ENCODE data around the gene RCN1.
A peak's percentile ranks its signal among the peaks of the same experiment; 100 is the strongest.

Gene RCN1

DNA sequence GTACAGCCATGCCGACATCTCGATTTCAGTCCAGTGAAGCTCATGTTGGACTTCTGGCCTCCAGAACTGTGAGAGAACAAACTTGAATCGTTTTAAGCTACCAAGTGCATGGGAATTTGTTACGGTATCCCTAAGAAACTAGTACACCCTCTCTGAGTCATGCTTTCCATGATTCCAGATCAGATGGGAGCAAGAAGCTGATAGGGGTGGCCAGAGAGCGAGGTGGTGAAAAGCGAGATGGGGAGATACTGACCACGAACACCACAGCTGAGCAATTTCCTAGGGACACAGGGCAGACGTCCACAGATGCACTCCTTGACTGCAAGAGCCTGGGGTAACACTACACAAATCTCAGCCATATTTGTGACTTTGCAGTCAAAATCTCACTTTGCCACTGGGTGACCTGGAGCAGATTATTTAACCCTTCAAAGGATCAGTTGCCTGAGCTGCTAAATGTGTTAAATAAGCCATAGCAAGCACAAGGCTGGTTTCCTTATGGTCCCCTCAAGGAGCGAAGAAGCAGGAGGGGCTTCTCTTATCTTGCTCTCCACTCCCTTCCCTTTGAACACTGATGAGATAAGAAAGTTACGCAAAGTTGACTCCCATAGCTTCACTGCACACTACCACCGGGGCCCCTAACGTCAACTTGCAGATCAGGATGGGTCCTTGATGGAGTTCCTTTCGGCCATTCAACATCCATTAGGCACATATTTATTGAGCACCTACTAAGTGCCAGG is 22.6 kb upstream of the RCN1 start:
- DNase-seq (ENCODE audit: extremely low read depth, low read depth), result no peak
- TF ChIP-seq, protein P1, sequence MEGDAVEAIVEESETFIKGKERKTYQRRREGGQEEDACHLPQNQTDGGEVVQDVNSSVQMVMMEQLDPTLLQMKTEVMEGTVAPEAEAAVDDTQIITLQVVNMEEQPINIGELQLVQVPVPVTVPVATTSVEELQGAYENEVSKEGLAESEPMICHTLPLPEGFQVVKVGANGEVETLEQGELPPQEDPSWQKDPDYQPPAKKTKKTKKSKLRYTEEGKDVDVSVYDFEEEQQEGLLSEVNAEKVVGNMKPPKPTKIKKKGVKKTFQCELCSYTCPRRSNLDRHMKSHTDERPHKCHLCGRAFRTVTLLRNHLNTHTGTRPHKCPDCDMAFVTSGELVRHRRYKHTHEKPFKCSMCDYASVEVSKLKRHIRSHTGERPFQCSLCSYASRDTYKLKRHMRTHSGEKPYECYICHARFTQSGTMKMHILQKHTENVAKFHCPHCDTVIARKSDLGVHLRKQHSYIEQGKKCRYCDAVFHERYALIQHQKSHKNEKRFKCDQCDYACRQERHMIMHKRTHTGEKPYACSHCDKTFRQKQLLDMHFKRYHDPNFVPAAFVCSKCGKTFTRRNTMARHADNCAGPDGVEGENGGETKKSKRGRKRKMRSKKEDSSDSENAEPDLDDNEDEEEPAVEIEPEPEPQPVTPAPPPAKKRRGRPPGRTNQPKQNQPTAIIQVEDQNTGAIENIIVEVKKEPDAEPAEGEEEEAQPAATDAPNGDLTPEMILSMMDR (IDR thresholded peaks at IDR 0.05; ENCODE audit: low read depth, low read length), result no peak

DNA sequence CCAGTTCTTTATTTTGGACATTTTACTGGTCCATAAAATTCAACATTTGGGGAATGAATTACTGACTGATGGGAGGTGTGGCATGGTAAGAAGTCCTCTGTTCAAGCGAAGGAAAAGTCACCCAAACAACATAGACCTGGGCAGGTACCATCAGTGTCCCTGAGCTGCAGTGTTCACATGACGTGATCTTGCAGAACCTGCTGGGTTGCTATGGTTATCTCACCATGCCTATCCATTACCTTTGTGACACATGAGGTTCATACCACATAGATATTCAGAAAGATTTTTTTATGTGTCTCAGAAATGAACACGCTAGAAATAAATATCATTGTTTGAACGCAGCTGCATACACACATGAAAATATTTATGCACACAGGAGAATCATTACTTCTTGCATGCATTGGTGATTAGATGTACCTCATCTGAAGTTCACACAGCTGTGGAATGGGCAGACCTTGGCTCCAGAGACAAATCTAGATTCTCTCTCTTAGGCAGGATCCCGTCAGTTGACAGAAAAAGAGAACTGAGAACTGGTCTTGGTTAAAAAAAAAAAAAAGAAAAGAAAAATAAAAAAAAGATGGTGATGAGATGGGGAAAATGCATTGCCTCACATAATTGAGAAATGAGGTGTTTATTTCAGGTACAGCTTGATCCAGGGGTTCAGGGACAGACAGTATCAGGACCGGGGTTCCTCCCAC is 21.4 kb upstream of the RCN1 start:
- no peak for DNase-seq (ENCODE audit: extremely low read depth, low read depth)

DNA sequence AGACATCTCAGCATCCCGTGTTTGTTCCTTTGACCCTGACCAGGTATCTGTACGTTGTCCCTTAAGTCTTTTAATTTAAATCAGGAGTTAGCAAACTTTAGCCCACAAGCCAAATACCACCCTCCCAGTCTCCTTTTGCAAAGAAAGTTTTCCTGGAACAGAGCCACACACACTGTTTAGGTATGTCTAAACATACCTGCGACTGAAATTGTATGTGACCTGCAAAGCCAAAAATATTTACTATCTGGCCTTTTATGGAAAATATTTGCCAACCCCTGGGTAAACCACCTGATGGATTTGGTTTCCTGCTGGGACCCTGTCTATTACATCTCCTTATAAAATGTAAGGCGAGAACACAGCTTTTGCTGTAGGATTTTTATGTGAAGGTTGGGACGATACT is 20.2 kb upstream of the RCN1 start:
- no peak for DNase-seq (ENCODE audit: extremely low read depth, low read depth)
- TF ChIP-seq, protein P1 (IDR thresholded peaks at IDR 0.05; ENCODE audit: low read depth, low read length), result no peak

More for the DNA sequence above, 21.4 kb upstream of the RCN1 start:
- TF ChIP-seq, protein P1 (IDR thresholded peaks at IDR 0.05; ENCODE audit: low read depth, low read length), result no peak

DNA sequence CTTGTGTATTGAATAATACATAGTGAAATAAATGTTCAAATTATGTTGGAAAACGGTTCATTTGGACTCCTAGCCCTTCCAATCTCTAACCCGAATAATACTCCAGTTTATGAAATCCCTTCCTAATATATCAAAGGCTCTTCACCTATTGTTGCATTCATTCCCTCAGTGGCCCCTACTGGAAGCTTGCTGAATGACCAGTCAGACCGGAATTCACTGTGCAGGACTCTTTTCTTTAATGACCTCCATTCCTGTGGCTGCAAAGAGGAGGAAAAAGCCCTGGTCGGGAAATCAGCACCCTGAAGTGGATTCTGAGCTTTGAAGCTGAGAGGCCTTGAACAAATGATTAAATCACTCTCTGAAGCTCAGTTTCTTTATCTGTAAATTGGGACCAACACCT is 19.1 kb upstream of the RCN1 start:
- TF ChIP-seq, protein P1 (IDR thresholded peaks at IDR 0.05; ENCODE audit: low read depth, low read length), result peak; percentile 50
- DNase-seq (ENCODE audit: extremely low read depth, low read depth), result no peak

DNA sequence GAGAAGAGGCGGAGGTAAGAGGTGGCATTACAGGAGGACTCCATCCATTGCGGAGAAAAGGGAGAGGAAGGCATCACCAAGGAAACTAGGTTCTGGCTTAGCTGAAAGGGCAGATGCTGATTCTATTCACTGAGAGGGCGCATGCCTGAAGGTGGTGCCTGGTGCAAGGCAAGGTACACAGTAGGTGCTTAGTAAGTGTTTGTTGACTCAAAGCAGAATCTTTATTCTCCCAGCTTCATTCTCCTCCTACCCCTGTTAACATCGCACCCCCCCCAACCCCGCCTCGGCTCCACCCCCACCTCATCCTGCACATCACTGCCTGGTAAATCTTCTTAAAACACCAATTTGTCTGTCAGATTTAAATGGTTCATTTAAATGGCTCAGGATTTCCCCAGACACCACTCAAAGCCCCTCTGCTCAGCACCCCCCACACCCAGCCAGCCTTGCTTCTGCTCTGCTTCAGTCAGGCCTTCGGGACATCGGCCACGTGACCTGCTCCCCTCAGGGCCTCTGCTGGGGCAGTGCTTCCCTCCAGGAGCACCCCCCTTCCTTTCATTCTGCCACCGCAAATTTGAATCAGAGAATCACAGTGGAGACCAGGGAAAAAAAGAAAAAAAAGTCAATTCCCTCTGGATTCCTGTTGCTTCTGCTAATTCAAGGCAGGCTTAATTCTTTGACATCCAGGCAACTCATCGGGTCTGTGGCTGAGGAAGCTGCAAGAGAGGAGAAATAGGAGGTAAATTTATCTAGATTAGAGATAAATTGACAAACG is 17.8 kb upstream of the RCN1 start:
- DNase-seq (ENCODE audit: extremely low read depth, low read depth), result no peak
- TF ChIP-seq, protein P1 (IDR thresholded peaks at IDR 0.05; ENCODE audit: low read depth, low read length), result no peak

DNA sequence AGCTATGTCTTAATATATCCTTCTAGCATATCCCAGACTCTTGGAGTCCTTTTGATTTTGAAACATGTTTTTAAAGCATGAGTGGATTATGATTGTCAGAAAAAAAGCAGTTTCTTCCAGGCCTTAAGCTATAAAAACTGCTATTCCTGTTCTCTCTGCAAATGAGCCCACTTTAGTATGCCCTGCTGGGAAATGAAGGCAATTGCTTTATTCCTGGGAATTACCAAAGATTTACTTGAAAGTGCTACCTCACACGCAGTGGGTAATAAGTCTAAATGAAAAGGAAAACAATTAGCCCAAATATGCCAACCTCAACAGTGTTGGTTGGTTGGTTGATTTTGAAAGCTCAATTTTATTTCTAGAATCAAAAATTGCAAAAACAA is 17.2 kb upstream of the RCN1 start:
- no peak for DNase-seq (ENCODE audit: extremely low read depth, low read depth)
- TF ChIP-seq, protein P1 (IDR thresholded peaks at IDR 0.05; ENCODE audit: low read depth, low read length), result no peak

DNA sequence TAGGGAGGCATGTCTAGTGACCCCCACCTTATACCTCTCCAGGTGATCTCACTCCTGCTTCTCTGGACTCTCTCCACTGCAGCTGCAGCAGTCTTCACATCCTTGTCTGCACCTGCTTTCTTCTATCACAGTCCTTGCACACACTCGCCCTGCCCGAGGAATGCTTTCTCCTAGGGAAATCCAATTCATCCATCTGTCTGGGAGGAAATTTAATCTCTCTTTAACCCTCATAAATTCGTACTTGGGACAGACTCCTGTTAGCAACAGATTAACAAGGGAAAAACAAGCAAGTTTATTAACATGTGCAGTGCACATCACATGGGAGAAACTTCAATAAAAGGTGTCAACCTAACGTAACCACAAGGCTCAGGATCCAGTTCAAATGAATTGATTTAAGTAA is 11.3 kb upstream of the RCN1 start:
- TF ChIP-seq, protein P1 (IDR thresholded peaks at IDR 0.05; ENCODE audit: low read depth, low read length), result no peak
- no peak for DNase-seq (ENCODE audit: extremely low read depth, low read depth)
